Karpas-422 (cell line): ENCODE measurements around the gene SMIM1. TPM values are rescaled to one million over a fixed set of nuclear protein-coding genes. Genes with fewer than 3 reads are reported as not detected.
A peak's percentile ranks its signal among the peaks of the same experiment; 100 is the strongest.

Experiments used
- DNase-seq: peaks from one replicate; pipeline ENCODE4 v3.0.0-alpha.2; 2015
- H2AFZ ChIP-seq: fragments of 200-600 bp; sonication (generic); 2 replicates; pipeline ENCODE4 v1.6.1; 2014; ENCODE audit warnings: antibody characterized with exemption, low read length, mixed read lengths
- H3K27ac ChIP-seq: fragments of 200-600 bp; sonication (generic); 2 replicates; pipeline ENCODE4 v1.5.1; 2014; ENCODE audit warnings: mild to moderate bottlenecking, low read length, moderate library complexity
- H3K27me3 ChIP-seq: fragments of 200-600 bp; sonication (generic); 2 replicates; pipeline ENCODE4 v1.6.1; 2014; ENCODE audit warnings: low read length, mixed read lengths
- H3K36me3 ChIP-seq: fragments of 200-600 bp; sonication (generic); 2 replicates; pipeline ENCODE4 v1.6.1; 2014; ENCODE audit warnings: low read length, mixed read lengths; ENCODE audit not compliant: insufficient read depth
- H3K4me1 ChIP-seq: fragments of 200-600 bp; sonication (generic); 2 replicates; pipeline ENCODE4 v1.6.1; 2014; ENCODE audit warnings: mild to moderate bottlenecking, low read length, mixed read lengths
- H3K4me2 ChIP-seq: fragments of 200-600 bp; sonication (generic); 2 replicates; pipeline ENCODE4 v1.6.1; 2014; ENCODE audit warnings: low read length, low read depth, mild to moderate bottlenecking; ENCODE audit not compliant: poor library complexity, severe bottlenecking
- H3K4me3 ChIP-seq: fragments of 200-600 bp; sonication (generic); 2 replicates; pipeline ENCODE4 v1.5.1; 2014; ENCODE audit warnings: mild to moderate bottlenecking, antibody characterized with exemption, low read length, mixed read lengths
- H3K79me2 ChIP-seq: fragments of 200-600 bp; sonication (generic); 2 replicates; pipeline ENCODE4 v1.6.1; 2014; ENCODE audit warnings: mild to moderate bottlenecking, low read length, mixed read lengths
- H3K9ac ChIP-seq: fragments of 200-600 bp; sonication (generic); 2 replicates; pipeline ENCODE4 v1.6.0; 2014; ENCODE audit warnings: low read length
- H3K9me2 ChIP-seq: fragments of 200-600 bp; sonication (generic), shearing (Covaris generic); replicated peaks from 2 replicates; pipeline ENCODE4 v1.6.0; 2014; ENCODE audit warnings: mild to moderate bottlenecking, low read length, moderate library complexity; ENCODE audit not compliant: insufficient read depth
- H3K9me3 ChIP-seq: fragments of 300-700, 200-600 bp; sonication (generic); 2 replicates; pipeline ENCODE4 v1.6.1; 2014; ENCODE audit warnings: low read length, mixed read lengths
- H4K20me1 ChIP-seq: fragments of 200-600 bp; sonication (generic); 2 replicates; pipeline ENCODE4 v1.6.1; 2014; ENCODE audit warnings: mild to moderate bottlenecking, antibody characterized with exemption, low read length, low read depth; ENCODE audit not compliant: insufficient read depth
- total RNA-seq: library from RNA; depleted of rRNA; stranded (reverse); fragments of >200 nt; shearing (Covaris generic); gene quantifications from 2 replicates; pipeline ENCODE4 v1.2.3, GENCODE V29; 2014; ENCODE audit warnings: low replicate concordance

The SMIM1 gene
- total RNA-seq, 1 experiment from 2014 or later = not detected

- Histone ChIP-seq H3K9me2 (no peaks in the 10 kb centered on the region), H4K20me1 (no peaks in the 10 kb centered on the region), H3K9me3 (no peaks in the 10 kb centered on the region), H3K36me3 (no peaks in the 10 kb centered on the region), H3K9ac (no peak overlapping the region), H3K79me2 (no peaks in the 10 kb centered on the region), H3K27ac (no peak overlapping the region), H2AFZ (no peak overlapping the region), H3K4me2 (no peak overlapping the region), H3K27me3 (no peaks in the 10 kb centered on the region), H3K4me1 (peaks cover 14% of the 10 kb centered on the region), H3K4me3 (no peak overlapping the region)
- DNase-seq = no peak
Measured at GRCh38 chr1:3770047-3770765, 2.3 kb upstream of the SMIM1 start.

GRCh38 chr1:3771108-3772026 lies 1.2 kb upstream of the SMIM1 start:
- H3K79me2 ChIP-seq = no peaks in the 10 kb centered on the region
- H3K27ac ChIP-seq = no peak overlapping the region
- H2AFZ ChIP-seq = peak overlapping the region; percentile 25; the same call in 1 of the 2 replicates
- peak overlapping the region; percentile 83 for H3K4me2 ChIP-seq
- DNase-seq = no peak
- no peaks in the 10 kb centered on the region for H3K36me3 ChIP-seq
- H3K27me3 ChIP-seq = no peaks in the 10 kb centered on the region
- no peaks in the 10 kb centered on the region for H3K9me2 ChIP-seq
- peaks cover 21% of the 10 kb centered on the region for H3K4me1 ChIP-seq
- peak overlapping the region; percentile 69 for H3K4me3 ChIP-seq
- peak overlapping the region; percentile 72 for H3K9ac ChIP-seq
- H3K9me3 ChIP-seq = no peaks in the 10 kb centered on the region
- no peaks in the 10 kb centered on the region for H4K20me1 ChIP-seq

DNA sequence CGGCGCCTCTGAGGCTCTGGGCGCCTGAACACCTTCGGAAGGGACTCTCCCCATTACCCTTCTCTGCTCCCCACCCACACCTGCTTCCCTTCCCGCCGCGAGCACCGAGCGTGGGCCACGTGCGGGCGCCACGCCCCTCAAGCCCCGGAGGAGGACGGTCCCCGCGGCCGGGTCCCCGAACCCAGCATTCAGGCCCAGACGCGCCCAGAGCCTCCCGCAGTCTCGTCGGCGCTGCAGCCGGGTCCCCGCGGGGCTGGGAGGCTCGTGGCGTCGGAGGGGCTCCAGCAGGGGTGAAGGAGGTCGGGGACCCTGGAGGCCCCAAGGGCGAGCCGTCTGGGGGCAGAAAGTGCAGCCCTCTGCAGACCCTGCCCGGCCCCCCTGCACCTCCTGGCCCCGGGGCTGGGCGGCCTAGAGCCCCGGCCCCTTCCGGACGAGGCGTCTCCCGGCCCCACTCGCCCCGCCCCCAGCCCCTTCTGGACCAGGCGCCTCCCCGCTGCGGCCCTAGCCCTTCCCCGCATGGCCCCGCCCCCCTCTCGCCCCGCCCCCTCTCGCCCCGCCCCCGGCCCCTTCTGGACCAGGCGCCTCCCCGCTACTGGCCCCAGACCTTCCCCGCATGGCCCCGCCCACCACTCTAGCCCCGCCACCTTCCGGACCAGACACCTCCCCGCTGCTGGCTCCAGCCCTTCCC lies 378 bp upstream of the SMIM1 start:
- Histone ChIP-seq H3K36me3 (no peaks in the 10 kb centered on the region), H4K20me1 (0 out of 2 replicates have a peak, but pooled peaks cover 6% of the 10 kb centered on the region), H3K9me2 (no peaks in the 10 kb centered on the region), H3K27ac (no peak overlapping the region), H3K4me1 (peaks cover 21% of the 10 kb centered on the region), H3K9ac (peak overlapping the region; percentile 72), H3K27me3 (no peaks in the 10 kb centered on the region), H3K79me2 (no peaks in the 10 kb centered on the region), H3K4me3 (peak overlapping the region; percentile 69), H2AFZ (peak overlapping the region; percentile 25; the same call in 1 of the 2 replicates), H3K9me3 (no peaks in the 10 kb centered on the region), H3K4me2 (peak overlapping the region; percentile 83)
- DNase-seq = peak; percentile 94

GRCh38 chr1:3773572-3774275 lies 1.2 kb downstream of the SMIM1 start:
- Histone ChIP-seq H3K27ac (no peak overlapping the region), H3K9ac (no peak overlapping the region), H4K20me1 (0 out of 2 replicates have a peak, but pooled peaks cover 6% of the 10 kb centered on the region), H3K4me2 (no peak overlapping the region), H3K4me3 (no peak overlapping the region), H3K79me2 (no peaks in the 10 kb centered on the region), H3K9me3 (no peaks in the 10 kb centered on the region), H3K9me2 (no peaks in the 10 kb centered on the region), H3K4me1 (peaks cover 21% of the 10 kb centered on the region), H3K27me3 (no peaks in the 10 kb centered on the region), H3K36me3 (no peaks in the 10 kb centered on the region), H2AFZ (no peak overlapping the region)
- no peak for DNase-seq

DNA sequence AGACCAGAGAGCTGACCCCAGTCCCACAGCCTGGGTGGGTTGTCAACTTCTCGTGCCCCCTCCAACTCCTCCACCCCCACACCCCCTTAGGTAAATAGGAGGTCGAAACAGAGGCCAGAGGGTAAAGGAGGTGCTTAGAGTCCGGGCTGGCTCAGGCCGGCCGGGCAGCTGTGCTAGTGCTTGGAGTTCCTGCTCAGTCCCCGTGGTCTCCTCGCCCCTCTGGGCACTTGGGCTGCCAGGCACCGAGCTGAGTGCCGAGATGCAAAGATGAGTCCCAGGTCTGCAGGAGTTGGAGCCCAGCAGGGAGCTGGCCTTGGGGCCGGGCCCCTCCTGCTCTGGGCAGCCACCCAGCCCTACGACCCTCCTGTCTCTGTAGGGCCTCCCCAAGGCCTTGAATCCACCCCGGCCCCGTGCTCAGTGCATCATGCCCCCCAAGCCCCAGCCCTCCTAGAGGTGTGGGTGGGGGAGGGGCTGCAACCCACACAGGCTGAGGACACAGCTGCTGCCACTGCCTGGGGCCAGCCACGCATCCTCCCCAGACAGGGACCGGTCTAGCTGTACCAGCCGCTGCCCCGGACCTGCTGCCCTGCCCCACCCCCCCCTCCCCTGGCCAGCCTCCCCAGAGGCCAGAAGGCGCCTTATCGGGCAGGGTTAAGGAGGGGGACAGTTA lies 1.9 kb downstream of the SMIM1 start:
- H3K9me2 ChIP-seq = no peaks in the 10 kb centered on the region
- H3K4me2 ChIP-seq = no peak overlapping the region
- no peaks in the 10 kb centered on the region for H3K79me2 ChIP-seq
- no peak overlapping the region for H2AFZ ChIP-seq
- H3K4me3 ChIP-seq = no peak overlapping the region
- peaks cover 21% of the 10 kb centered on the region for H3K4me1 ChIP-seq
- 0 out of 2 replicates have a peak, but pooled peaks cover 6% of the 10 kb centered on the region for H4K20me1 ChIP-seq
- H3K27me3 ChIP-seq = no peaks in the 10 kb centered on the region
- no peaks in the 10 kb centered on the region for H3K9me3 ChIP-seq
- H3K36me3 ChIP-seq = no peaks in the 10 kb centered on the region
- no peak for DNase-seq
- no peak overlapping the region for H3K9ac ChIP-seq
- H3K27ac ChIP-seq = no peak overlapping the region

GRCh38 chr1:3774946-3775489 lies 2.5 kb downstream of the SMIM1 start:
- Histone ChIP-seq H2AFZ (no peak overlapping the region), H3K4me2 (no peak overlapping the region), H3K9ac (no peak overlapping the region)

GRCh38 chr1:3775490-3776230 lies 3.1 kb downstream of the SMIM1 start:
- no peak overlapping the region for H3K4me2 ChIP-seq
- no peak overlapping the region for H3K9ac ChIP-seq
- no peak overlapping the region for H2AFZ ChIP-seq
- 0 out of 2 replicates have a peak, but pooled peaks cover 6% of the 10 kb centered on the region for H4K20me1 ChIP-seq
- H3K4me3 ChIP-seq = no peak overlapping the region
- no peaks in the 10 kb centered on the region for H3K9me2 ChIP-seq
- H3K4me1 ChIP-seq = peaks cover 21% of the 10 kb centered on the region
- no peak overlapping the region for H3K27ac ChIP-seq
- peak; percentile 91 for DNase-seq
- H3K36me3 ChIP-seq = no peaks in the 10 kb centered on the region
- no peaks in the 10 kb centered on the region for H3K27me3 ChIP-seq
- H3K79me2 ChIP-seq = no peaks in the 10 kb centered on the region
- H3K9me3 ChIP-seq = no peaks in the 10 kb centered on the region

More at GRCh38 chr1:3774946-3775489, 2.5 kb downstream of the SMIM1 start:
- no peaks in the 10 kb centered on the region for H3K79me2 ChIP-seq
- H3K27ac ChIP-seq = no peak overlapping the region
- H3K36me3 ChIP-seq = no peaks in the 10 kb centered on the region
- peaks cover 21% of the 10 kb centered on the region for H3K4me1 ChIP-seq
- H3K4me3 ChIP-seq = no peak overlapping the region
- H3K9me3 ChIP-seq = no peaks in the 10 kb centered on the region
- no peaks in the 10 kb centered on the region for H3K27me3 ChIP-seq
- H4K20me1 ChIP-seq = 0 out of 2 replicates have a peak, but pooled peaks cover 6% of the 10 kb centered on the region
- DNase-seq = no peak
- no peaks in the 10 kb centered on the region for H3K9me2 ChIP-seq
